ENCODE results near the gene ZNF786. TPM values are rescaled to one million over a fixed set of nuclear protein-coding genes. Genes with fewer than 3 reads are reported as not detected.

ZNF786 gene
- total RNA-seq, 1 donor from 2014 or later, result 9.0 TPM

DNA sequence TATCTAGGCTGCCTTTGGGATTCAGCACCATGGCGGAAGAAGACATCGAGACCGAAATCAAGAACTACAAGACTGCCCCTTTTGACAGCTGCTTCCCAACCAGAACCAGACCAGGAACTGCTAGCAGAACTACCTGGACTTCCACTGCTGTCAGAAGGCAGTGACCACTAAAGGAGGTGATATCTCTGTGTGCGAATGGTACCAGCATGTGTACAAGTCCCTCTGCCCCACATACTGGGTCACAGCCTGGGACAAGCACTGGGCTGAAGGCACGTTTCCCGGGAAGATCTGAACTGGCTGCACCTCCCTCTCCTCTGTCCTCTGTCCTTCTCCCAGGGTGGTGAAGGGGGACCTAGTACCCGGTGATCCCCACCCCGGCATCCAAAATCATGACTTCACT is 36.6 kb downstream of the ZNF786 start:
- H3K4me3 ChIP-seq (ENCODE audit: low read depth, low read length), result no peak overlapping the region
- DNase-seq (ENCODE audit: low read depth) (no peak), FAIRE-seq (no peak)
- TF ChIP-seq, protein P1, sequence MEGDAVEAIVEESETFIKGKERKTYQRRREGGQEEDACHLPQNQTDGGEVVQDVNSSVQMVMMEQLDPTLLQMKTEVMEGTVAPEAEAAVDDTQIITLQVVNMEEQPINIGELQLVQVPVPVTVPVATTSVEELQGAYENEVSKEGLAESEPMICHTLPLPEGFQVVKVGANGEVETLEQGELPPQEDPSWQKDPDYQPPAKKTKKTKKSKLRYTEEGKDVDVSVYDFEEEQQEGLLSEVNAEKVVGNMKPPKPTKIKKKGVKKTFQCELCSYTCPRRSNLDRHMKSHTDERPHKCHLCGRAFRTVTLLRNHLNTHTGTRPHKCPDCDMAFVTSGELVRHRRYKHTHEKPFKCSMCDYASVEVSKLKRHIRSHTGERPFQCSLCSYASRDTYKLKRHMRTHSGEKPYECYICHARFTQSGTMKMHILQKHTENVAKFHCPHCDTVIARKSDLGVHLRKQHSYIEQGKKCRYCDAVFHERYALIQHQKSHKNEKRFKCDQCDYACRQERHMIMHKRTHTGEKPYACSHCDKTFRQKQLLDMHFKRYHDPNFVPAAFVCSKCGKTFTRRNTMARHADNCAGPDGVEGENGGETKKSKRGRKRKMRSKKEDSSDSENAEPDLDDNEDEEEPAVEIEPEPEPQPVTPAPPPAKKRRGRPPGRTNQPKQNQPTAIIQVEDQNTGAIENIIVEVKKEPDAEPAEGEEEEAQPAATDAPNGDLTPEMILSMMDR (IDR thresholded peaks at IDR 0.05; ENCODE audit: insufficient read depth, low read length, severe bottlenecking), result no peak
- no peaks in the 10 kb centered on the region for H3K27me3 ChIP-seq (ENCODE audit: control insufficient read depth, insufficient read depth, low read length)
- H3K36me3 ChIP-seq (ENCODE audit: control insufficient read depth, insufficient read depth, low read length), result no peaks in the 10 kb centered on the region

DNA sequence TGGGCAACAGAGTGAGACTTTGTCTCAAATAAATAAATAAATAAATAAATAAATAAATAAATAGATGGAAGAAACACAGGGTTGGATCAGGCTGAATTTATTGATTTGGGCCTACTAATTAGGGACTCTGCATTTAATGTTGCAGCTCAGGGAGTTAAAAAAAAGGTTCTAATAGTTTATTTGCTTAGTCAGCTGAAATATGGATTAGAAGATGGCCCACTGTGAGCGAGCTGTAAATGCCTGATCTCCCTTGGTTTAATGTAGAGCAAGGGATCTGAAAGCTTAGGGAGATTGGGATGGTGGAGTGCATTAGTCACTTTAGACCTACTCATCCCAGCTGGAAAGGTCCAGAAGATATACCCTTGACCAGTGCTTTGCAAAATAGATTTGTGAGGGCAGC is 37.1 kb downstream of the ZNF786 start:
- TF ChIP-seq, protein P1 (IDR thresholded peaks at IDR 0.05; ENCODE audit: insufficient read depth, low read length, severe bottlenecking), result no peak
- Histone ChIP-seq H3K36me3 (ENCODE audit: control insufficient read depth, insufficient read depth, low read length) (no peaks in the 10 kb centered on the region), H3K4me3 (ENCODE audit: low read depth, low read length) (no peak overlapping the region), H3K27me3 (ENCODE audit: control insufficient read depth, insufficient read depth, low read length) (no peaks in the 10 kb centered on the region)
- no peak for DNase-seq (ENCODE audit: low read depth)
- no peak for FAIRE-seq

DNA sequence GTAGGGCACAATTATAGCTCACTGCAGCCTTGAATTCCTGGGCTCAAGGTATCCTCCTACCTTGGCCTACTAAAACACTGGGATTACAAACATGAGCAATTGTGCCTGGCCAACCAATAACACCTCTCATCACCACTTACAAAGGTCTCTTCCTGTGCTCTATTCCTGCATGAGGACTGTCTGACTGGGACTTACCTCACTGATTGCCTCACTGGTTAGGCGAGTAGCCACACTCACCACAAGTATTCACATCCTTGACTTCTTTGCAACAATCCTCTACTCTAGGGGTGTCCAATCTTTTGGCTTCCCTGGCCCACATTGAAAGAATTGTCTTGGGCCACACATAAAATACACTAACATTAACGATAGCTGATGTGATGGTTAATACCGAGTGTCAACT is 39.6 kb downstream of the ZNF786 start:
- Histone ChIP-seq H3K4me3 (ENCODE audit: low read depth, low read length) (no peak overlapping the region), H3K36me3 (ENCODE audit: control insufficient read depth, insufficient read depth, low read length) (no peaks in the 10 kb centered on the region), H3K27me3 (ENCODE audit: control insufficient read depth, insufficient read depth, low read length) (no peaks in the 10 kb centered on the region)
- peak; percentile 64 for DNase-seq (ENCODE audit: low read depth)
- TF ChIP-seq, protein P1 (IDR thresholded peaks at IDR 0.05; ENCODE audit: insufficient read depth, low read length, severe bottlenecking), result no peak
- FAIRE-seq, result no peak

DNA sequence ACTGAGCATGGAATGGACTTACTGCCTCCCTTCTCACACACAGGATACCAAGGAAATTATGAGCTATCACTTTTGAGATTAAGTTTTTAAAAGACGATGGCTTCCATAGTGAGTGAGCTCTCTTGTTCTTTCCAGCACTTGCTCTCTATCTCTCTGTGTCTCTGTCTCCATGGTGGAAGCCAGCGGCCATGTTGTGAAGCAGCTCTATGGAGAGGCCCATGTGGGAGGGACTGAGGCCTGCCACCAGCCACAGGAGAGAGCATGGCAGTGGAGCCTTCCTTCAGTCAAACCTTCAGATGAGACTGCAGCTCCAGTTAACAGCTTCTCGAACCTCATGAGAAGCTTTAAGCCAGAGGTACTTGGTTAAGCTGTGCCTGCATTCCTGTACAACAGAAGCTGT is 41.7 kb downstream of the ZNF786 start:
- no peaks in the 10 kb centered on the region for H3K27me3 ChIP-seq (ENCODE audit: control insufficient read depth, insufficient read depth, low read length)
- H3K4me3 ChIP-seq (ENCODE audit: low read depth, low read length), result no peak overlapping the region
- TF ChIP-seq, protein P1 (IDR thresholded peaks at IDR 0.05; ENCODE audit: insufficient read depth, low read length, severe bottlenecking), result no peak
- no peak for DNase-seq (ENCODE audit: low read depth)
- H3K36me3 ChIP-seq (ENCODE audit: control insufficient read depth, insufficient read depth, low read length), result no peaks in the 10 kb centered on the region
- FAIRE-seq, result no peak

DNA sequence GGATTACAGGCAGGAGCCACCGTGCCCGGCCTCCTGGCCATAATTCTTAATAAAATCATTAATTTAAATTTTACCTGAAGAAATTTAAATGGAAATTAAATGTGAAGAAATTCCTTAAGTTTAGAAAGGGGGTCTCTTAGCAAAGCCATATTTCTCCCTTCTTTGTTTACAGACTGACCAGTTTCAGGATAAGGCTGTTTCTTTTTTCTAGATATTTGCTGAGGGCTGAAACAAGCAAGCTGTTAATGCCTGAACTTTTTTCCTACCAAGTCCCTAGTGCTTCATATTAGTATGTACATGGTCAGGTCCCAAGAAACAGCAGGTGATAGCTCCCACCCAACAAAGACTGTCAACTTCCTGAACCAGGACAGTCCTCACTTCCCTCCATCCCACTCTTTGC is 44.1 kb downstream of the ZNF786 start:
- DNase-seq (ENCODE audit: low read depth) (no peak), FAIRE-seq (no peak)
- no peaks in the 10 kb centered on the region for H3K27me3 ChIP-seq (ENCODE audit: control insufficient read depth, insufficient read depth, low read length)
- H3K4me3 ChIP-seq (ENCODE audit: low read depth, low read length), result no peak overlapping the region
- TF ChIP-seq, protein P1 (IDR thresholded peaks at IDR 0.05; ENCODE audit: insufficient read depth, low read length, severe bottlenecking), result no peak
- no peaks in the 10 kb centered on the region for H3K36me3 ChIP-seq (ENCODE audit: control insufficient read depth, insufficient read depth, low read length)

DNA sequence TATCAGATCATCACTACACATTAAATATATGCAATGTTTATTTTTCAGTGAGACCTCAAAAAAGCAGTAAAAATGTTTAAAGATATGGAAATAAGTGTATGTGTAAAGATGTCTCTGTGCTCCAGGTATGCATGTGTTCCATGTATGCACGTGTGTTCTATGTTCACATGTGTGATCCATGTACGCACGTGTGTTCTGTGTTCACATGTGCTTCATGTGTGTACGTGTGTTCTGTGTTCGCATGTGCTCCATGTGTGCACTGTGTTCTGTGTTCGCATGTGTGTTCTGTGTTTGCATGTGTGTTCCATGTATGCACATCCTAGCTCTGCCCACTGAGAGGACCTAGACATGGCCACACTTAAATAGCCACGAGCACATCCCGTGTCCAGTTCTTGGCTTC is 46.6 kb downstream of the ZNF786 start:
- DNase-seq (ENCODE audit: low read depth) (no peak), FAIRE-seq (no peak)
- TF ChIP-seq, protein P1 (IDR thresholded peaks at IDR 0.05; ENCODE audit: insufficient read depth, low read length, severe bottlenecking), result no peak
- H3K36me3 ChIP-seq (ENCODE audit: control insufficient read depth, insufficient read depth, low read length), result no peaks in the 10 kb centered on the region
- H3K27me3 ChIP-seq (ENCODE audit: control insufficient read depth, insufficient read depth, low read length), result no peaks in the 10 kb centered on the region
- H3K4me3 ChIP-seq (ENCODE audit: low read depth, low read length), result no peak overlapping the region
